Measurements from ENCODE around the gene UNC119. TPM values are rescaled to one million over a fixed set of nuclear protein-coding genes. Genes with fewer than 3 reads are reported as not detected.

UNC119 gene
- total RNA-seq, 4 donors from 2014 or later, result 16.1 to 36.3 (median 23.2) TPM

- Histone ChIP-seq H3K27me3 (no peaks in the 10 kb centered on the region), H3K4me1 (peaks cover 13 to 20% (median 16%) of the 10 kb centered on the region in 4 donors), H3K9me3 (no peaks in the 10 kb centered on the region), H3K36me3 (no peaks in the 10 kb centered on the region), H3K27ac (replicated peaks in 1 of 4) (no peak overlapping the region), H3K4me3 (no peak overlapping the region)
- 50% methylated on average over 5 of the region's 5 CpGs for WGBS
- TF ChIP-seq EP300 (IDR thresholded peaks at IDR 0.05) (no peak), POLR2AphosphoS5 (IDR thresholded peaks at IDR 0.05) (no peak), POLR2A (IDR thresholded peaks at IDR 0.05; ENCODE audit: low read depth) (no peak), CTCF (IDR thresholded peaks at IDR 0.05) (no peak)
- no peak for DNase-seq (ENCODE audit: extremely low spot score)
- intact Hi-C loops (cut with DNase I), result loop anchor here (5.0 kb wide), 1 partner anchor 45 kb away; the partner anchor contains the start of gene UNC119
Measured at GRCh38 chr17:28597606-28598383, 45.4 kb upstream of the UNC119 start.

- Histone ChIP-seq H3K27ac (replicated peaks in 1 of 4) (no peak overlapping the region), H3K36me3 (peaks cover 0 to 8% (median 0%) of the 10 kb centered on the region in 4 donors), H3K4me1 (no peaks in the 10 kb centered on the region), H3K4me3 (no peak overlapping the region), H3K9me3 (no peaks in the 10 kb centered on the region), H3K27me3 (no peaks in the 10 kb centered on the region)
- intact Hi-C loops (cut with DNase I), result no loop called here
- WGBS, result 91% methylated on average over 4 of the region's 4 CpGs
- no peak for TF ChIP-seq CTCF (IDR thresholded peaks at IDR 0.05)
- no peak for TF ChIP-seq POLR2AphosphoS5 (IDR thresholded peaks at IDR 0.05)
- no peak for TF ChIP-seq POLR2A (IDR thresholded peaks at IDR 0.05; ENCODE audit: low read depth)
- TF ChIP-seq EP300 (IDR thresholded peaks at IDR 0.05), result no peak
- no peak for DNase-seq (ENCODE audit: extremely low spot score)
Measured at GRCh38 chr17:28592260-28592659, 39.8 kb upstream of the UNC119 start.

GRCh38 chr17:28585851-28586250, 33.4 kb upstream of the UNC119 start:
- TF ChIP-seq POLR2A (IDR thresholded peaks at IDR 0.05; ENCODE audit: low read depth) (no peak), EP300 (IDR thresholded peaks at IDR 0.05) (no peak), CTCF (IDR thresholded peaks at IDR 0.05) (no peak), POLR2AphosphoS5 (IDR thresholded peaks at IDR 0.05) (no peak)
- Histone ChIP-seq H3K9me3 (no peaks in the 10 kb centered on the region), H3K4me1 (no peaks in the 10 kb centered on the region), H3K27ac (replicated peaks in 1 of 4) (no peak overlapping the region), H3K27me3 (no peaks in the 10 kb centered on the region), H3K4me3 (no peak overlapping the region), H3K36me3 (peaks cover 0 to 24% (median 0%) of the 10 kb centered on the region in 4 donors)
- intact Hi-C loops (cut with DNase I), result no loop called here
- no peak for DNase-seq (ENCODE audit: extremely low spot score)
- WGBS, result 94% methylated on average over 3 of the region's 3 CpGs

GRCh38 chr17:28584434-28584833, 32.0 kb upstream of the UNC119 start:
- Histone ChIP-seq H3K27ac (replicated peaks in 1 of 4) (no peak overlapping the region), H3K36me3 (peaks cover 0 to 28% (median 0%) of the 10 kb centered on the region in 4 donors), H3K4me1 (no peaks in the 10 kb centered on the region), H3K4me3 (no peak overlapping the region), H3K27me3 (no peaks in the 10 kb centered on the region), H3K9me3 (no peaks in the 10 kb centered on the region)
- TF ChIP-seq POLR2AphosphoS5 (IDR thresholded peaks at IDR 0.05) (no peak), EP300 (IDR thresholded peaks at IDR 0.05) (no peak), POLR2A (IDR thresholded peaks at IDR 0.05; ENCODE audit: low read depth) (no peak), CTCF (IDR thresholded peaks at IDR 0.05) (no peak)
- intact Hi-C loops (cut with DNase I), result no loop called here
- 100% methylated on average over 2 of the region's 3 CpGs for WGBS
- DNase-seq (ENCODE audit: extremely low spot score), result no peak
